Motor neuron (in vitro differentiated cells): ENCODE results near the gene FGF23. TPM values are rescaled to one million over a fixed set of nuclear protein-coding genes. Genes with fewer than 3 reads are reported as not detected.

Experiments used
- ATAC-seq, 8 experiments: fragments of 200-7000 bp; cut with Tn5 transposase; replicated peaks in 6 of 8; 2 replicates each; pipeline ENCODE4 v1.8.0; 2021; ENCODE audit warnings: mild to moderate bottlenecking in 8 of 8, moderate library complexity in 8 of 8
- H3K27ac ChIP-seq, 2 donors: fragments of 250-450 bp; sonication (Bioruptor Pico); 2 replicates each; pipeline ENCODE4 v1.9.0; 2021; ENCODE audit warnings: antibody characterized with exemption in 2 of 2, mild to moderate bottlenecking in 2 of 2, moderate library complexity in 1 of 2
- H3K4me1 ChIP-seq, 2 donors: fragments of 250-450 bp; sonication (Bioruptor Pico); replicated peaks in 1 of 2; 2 replicates each; pipeline ENCODE4 v1.6.1; 2021; ENCODE audit warnings: antibody characterized with exemption in 2 of 2, mild to moderate bottlenecking in 2 of 2, moderate library complexity in 1 of 2
- H3K4me3 ChIP-seq, 5 donors: fragments of 250-450 bp; sonication (Bioruptor Pico); 2 replicates each; pipeline ENCODE4 v1.9.0; 2021; ENCODE audit warnings: antibody characterized with exemption in 5 of 5, mild to moderate bottlenecking in 5 of 5, moderate library complexity in 4 of 5
- WGBS, 10 experiments: fragments of 450-650 bp; shearing (Covaris generic); methylation state at CpG; one replicate each; pipeline ENCODE4 v1.0.0; 2022; 5-methylcytosine and 5-hydroxymethylcytosine counted together
- in situ Hi-C, 9 experiments: fragments of 400-800 bp; cut with MboI; loops; one replicate each; pipeline ENCODE4 v1.15.0; 2021; ENCODE audit warnings: low sequenced_read_pairs in 9 of 9, low pct_unique_long_range_greater_than_20kb in 2 of 9; ENCODE audit not compliant: unreplicated experiment in 9 of 9
- total RNA-seq, 8 experiments: library from RNA; unstranded; fragments of 300-600 nt; gene quantifications; 2 replicates each; pipeline versions ENCODE4 v1.2.3 to v1.2.4, GENCODE V29; 2022

FGF23 gene
- total RNA-seq, 8 experiments from 2014 or later: 0.05 to 19.5 (median 0.34) TPM

- in situ Hi-C loops: no loop called here
- Histone ChIP-seq H3K4me1 (peaks cover 5 to 8% of the 10 kb centered on the region in 2 donors), H3K4me3 (no peak overlapping the region), H3K27ac (no peak overlapping the region)
- 80 to 100% (median 92%) methylated on average over 1 to 3 of the region's 3 CpGs for WGBS, 10 experiments
- no peak for ATAC-seq
Observed at GRCh38 chr12:4325966-4326365, 53.5 kb downstream of the FGF23 start.

- ATAC-seq: no peak
- peaks cover 5 to 10% of the 10 kb centered on the region in 2 donors for H3K4me1 ChIP-seq
- H3K27ac ChIP-seq: no peak overlapping the region
- WGBS, 10 experiments: 89 to 100% (median 96%) methylated on average over 2 to 23 of the region's 28 CpGs; no CpG with 5 or more reads in 1 of the 10 experiments
- no peak overlapping the region for H3K4me3 ChIP-seq
- in situ Hi-C loops: loop anchor here in 2 of 9 experiments (25.0 kb wide), 1 partner anchor 213 kb away; the partner anchor contains the start of gene RAD51AP1 (in 2 of the 2)
Observed at GRCh38 chr12:4324366-4324765, 55.1 kb downstream of the FGF23 start.

GRCh38 chr12:4323396-4323795 is 56.1 kb downstream of the FGF23 start:
- 80 to 100% (median 92%) methylated on average over 2 to 4 of the region's 4 CpGs; no CpG with 5 or more reads in 1 of the 10 experiments for WGBS, 10 experiments
- Histone ChIP-seq H3K4me3 (no peak overlapping the region), H3K27ac (no peak overlapping the region), H3K4me1 (peaks cover 5 to 10% of the 10 kb centered on the region in 2 donors)
- no peak for ATAC-seq
- in situ Hi-C loops: loop anchor here in 2 of 9 experiments (25.0 kb wide), 1 partner anchor 214 kb away; the partner anchor contains the start of gene RAD51AP1 (in 2 of the 2)

- no peak for ATAC-seq
- peaks cover 5 to 10% of the 10 kb centered on the region in 2 donors for H3K4me1 ChIP-seq
- H3K27ac ChIP-seq: no peak overlapping the region
- no peak overlapping the region for H3K4me3 ChIP-seq
- in situ Hi-C loops: loop anchor here in 2 of 9 experiments (25.0 kb wide), 1 partner anchor 215 kb away; the partner anchor contains the start of gene RAD51AP1 (in 2 of the 2)
- WGBS, 10 experiments: 57 to 100% (median 87%) methylated on average over 1 to 5 of the region's 5 CpGs; no CpG with 5 or more reads in 3 of the 10 experiments
Observed at GRCh38 chr12:4322726-4323125, 56.8 kb downstream of the FGF23 start.

GRCh38 chr12:4320853-4321701 is 58.4 kb downstream of the FGF23 start, which contains the start of gene TIGAR:
Gene TIGAR (plus strand): TSS chr12:4321213. CDS start chr12:4321272, 59 bp downstream.
- in situ Hi-C loops: loop anchor here in 2 of 9 experiments (25.0 kb wide), 1 partner anchor 216 kb away; the partner anchor contains the start of gene RAD51AP1 (in 2 of the 2)
- Histone ChIP-seq H3K4me1 (peaks cover 5 to 10% of the 10 kb centered on the region in 2 donors), H3K4me3 (peak within 1 kb of the TSS; percentile 52 to 85 (median 68)), H3K27ac (peak within 1 kb of the TSS; percentile 61 to 81)
- WGBS, 10 experiments: 0 to 2% (median 1%) methylated on average over 1 to 23 of the region's 76 CpGs; no CpG with 5 or more reads in 4 of the 10 experiments
- ATAC-seq: peak; percentile 94 to 99 (median 97)

- in situ Hi-C loops: loop anchor here in 2 of 9 experiments (25.0 kb wide), 1 partner anchor 217 kb away; the partner anchor contains the start of gene RAD51AP1 (in 2 of the 2)
- peak in 5 of 8 experiments; percentile 0 to 57 (median 27) for ATAC-seq
- 0 to 12% (median 0%) methylated on average over 1 to 5 of the region's 13 CpGs; no CpG with 5 or more reads in 4 of the 10 experiments for WGBS, 10 experiments
- Histone ChIP-seq H3K4me3 (peak overlapping the region; percentile 52 to 85 (median 68)), H3K4me1 (peaks cover 5 to 10% of the 10 kb centered on the region in 2 donors), H3K27ac (peak overlapping the region; percentile 44 to 53)
Observed at GRCh38 chr12:4320497-4320852, 59.0 kb downstream of the FGF23 start.

Other genes starting within 250 kb of the FGF23 start
- 100 to 1,000 TPM in 1 of 8 experiments, 10 to 100 TPM in 5, 1 to 10 TPM in 2; 1.3 to 350 (median 57.3) TPM for gene CCND2, start 106.0 kb downstream of the FGF23 start, total RNA-seq
- 10 to 100 TPM in 5 of 8 experiments, 1 to 10 TPM in 3; 5.1 to 39.4 (median 12.0) TPM for gene TIGAR, start 58.5 kb downstream of the FGF23 start, total RNA-seq
- gene FGF6, start 66.1 kb upstream of the FGF23 start, total RNA-seq: not detected
- 10 to 100 TPM in 3 of 8 experiments, 1 to 10 TPM in 4, under 1 TPM in 1; 0.25 to 32.1 (median 5.5) TPM for gene RAD51AP1, start 159.2 kb upstream of the FGF23 start, total RNA-seq
- gene DYRK4, start 182.5 kb upstream of the FGF23 start, total RNA-seq: 100 to 1,000 TPM in 1 of 8 experiments, 10 to 100 TPM in 7; 37.1 to 100 (median 55.8) TPM